ENCODE results near the gene LNX2. TPM values are rescaled to one million over a fixed set of nuclear protein-coding genes. Genes with fewer than 3 reads are reported as not detected.

LNX2 gene
- total RNA-seq, 4 donors from 2014 or later, result 10.2 to 14.1 (median 12.8) TPM

DNA sequence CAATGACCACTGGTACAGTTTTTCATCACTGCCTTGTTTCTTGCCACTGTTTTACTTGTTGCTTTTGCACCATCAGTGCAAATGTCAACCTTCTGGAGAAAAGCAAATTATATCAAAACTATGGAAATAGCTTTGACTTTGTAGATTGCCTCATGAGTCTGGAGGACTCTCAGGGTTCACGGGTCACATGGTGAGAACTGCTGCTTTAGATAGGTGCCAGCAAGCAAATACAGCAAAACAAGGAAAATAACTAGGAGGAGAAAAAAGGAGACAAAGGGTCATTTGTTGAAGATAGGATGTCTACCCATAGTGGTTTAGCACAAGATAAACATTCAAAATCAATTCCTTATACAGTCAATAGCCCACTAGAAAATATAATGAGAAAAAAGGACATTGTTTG, 34.5 kb upstream of the LNX2 start:
- Histone ChIP-seq H3K9me3 (peaks cover 0 to 9% (median 6%) of the 10 kb centered on the region in 4 donors), H3K4me1 (peaks cover 3 to 24% (median 19%) of the 10 kb centered on the region in 4 donors), H3K27me3 (no peaks in the 10 kb centered on the region), H3K27ac (replicated peaks in 1 of 4) (no peak overlapping the region), H3K36me3 (peaks cover 11 to 22% (median 18%) of the 10 kb centered on the region in 4 donors), H3K4me3 (no peak overlapping the region)
- DNase-seq (ENCODE audit: extremely low spot score), result no peak
- TF ChIP-seq POLR2A (IDR thresholded peaks at IDR 0.05; ENCODE audit: low read depth) (no peak), CTCF (IDR thresholded peaks at IDR 0.05) (no peak), EP300 (IDR thresholded peaks at IDR 0.05) (no peak), POLR2AphosphoS5 (IDR thresholded peaks at IDR 0.05) (no peak)
- intact Hi-C loops (cut with DNase I), result no loop called here
- 95% methylated on average over 1 of the region's 1 CpG for WGBS

GRCh38 chr13:27654059-27654458, 33.7 kb upstream of the LNX2 start:
- intact Hi-C loops (cut with DNase I), result no loop called here
- peaks cover under 1 to 18% (median 15%) of the 10 kb centered on the region in 4 donors for H3K4me1 ChIP-seq
- H3K27ac ChIP-seq (replicated peaks in 1 of 4), result no peak overlapping the region
- peaks cover 0 to 10% (median 7%) of the 10 kb centered on the region in 4 donors for H3K9me3 ChIP-seq
- H3K36me3 ChIP-seq, result peaks cover 15 to 28% (median 24%) of the 10 kb centered on the region in 4 donors
- no peak for DNase-seq (ENCODE audit: extremely low spot score)
- no peak overlapping the region for H3K4me3 ChIP-seq
- H3K27me3 ChIP-seq, result no peaks in the 10 kb centered on the region
- no peak for TF ChIP-seq POLR2AphosphoS5 (IDR thresholded peaks at IDR 0.05)
- no peak for TF ChIP-seq POLR2A (IDR thresholded peaks at IDR 0.05; ENCODE audit: low read depth)
- TF ChIP-seq CTCF (IDR thresholded peaks at IDR 0.05), result no peak
- TF ChIP-seq EP300 (IDR thresholded peaks at IDR 0.05), result no peak
- WGBS, result 96% methylated on average over 3 of the region's 3 CpGs

DNA sequence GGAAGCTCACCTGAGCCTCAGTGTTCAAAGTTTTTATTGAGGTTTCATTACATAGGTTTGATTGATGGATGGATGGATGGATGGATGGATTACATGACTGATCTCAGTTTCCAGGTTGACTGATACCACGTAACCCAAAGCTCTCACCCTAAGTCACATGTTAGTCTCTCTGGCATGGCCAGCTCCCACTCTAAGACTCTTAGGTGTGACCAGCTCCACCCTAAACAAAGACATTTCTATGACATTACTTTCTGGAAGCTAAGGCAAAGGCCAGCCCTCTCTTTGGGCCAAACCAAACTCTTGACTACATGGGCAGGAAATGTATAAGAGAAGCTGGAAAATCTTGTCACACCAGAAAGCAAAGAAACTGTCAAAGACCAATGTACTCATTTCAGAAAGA, 30.0 kb upstream of the LNX2 start:
- DNase-seq (ENCODE audit: extremely low spot score), result no peak
- Histone ChIP-seq H3K27me3 (no peaks in the 10 kb centered on the region), H3K9me3 (peaks cover 0 to 10% (median 7%) of the 10 kb centered on the region in 4 donors), H3K4me1 (peaks cover 0 to 18% (median 13%) of the 10 kb centered on the region in 4 donors), H3K36me3 (peaks cover 15 to 35% (median 25%) of the 10 kb centered on the region in 4 donors), H3K4me3 (no peak overlapping the region), H3K27ac (replicated peaks in 1 of 4) (no peak overlapping the region)
- 100% methylated on average over 1 of the region's 1 CpG for WGBS
- intact Hi-C loops (cut with DNase I), result no loop called here
- TF ChIP-seq POLR2AphosphoS5 (IDR thresholded peaks at IDR 0.05), result no peak
- TF ChIP-seq CTCF (IDR thresholded peaks at IDR 0.05), result no peak
- no peak for TF ChIP-seq EP300 (IDR thresholded peaks at IDR 0.05)
- no peak for TF ChIP-seq POLR2A (IDR thresholded peaks at IDR 0.05; ENCODE audit: low read depth)

DNA sequence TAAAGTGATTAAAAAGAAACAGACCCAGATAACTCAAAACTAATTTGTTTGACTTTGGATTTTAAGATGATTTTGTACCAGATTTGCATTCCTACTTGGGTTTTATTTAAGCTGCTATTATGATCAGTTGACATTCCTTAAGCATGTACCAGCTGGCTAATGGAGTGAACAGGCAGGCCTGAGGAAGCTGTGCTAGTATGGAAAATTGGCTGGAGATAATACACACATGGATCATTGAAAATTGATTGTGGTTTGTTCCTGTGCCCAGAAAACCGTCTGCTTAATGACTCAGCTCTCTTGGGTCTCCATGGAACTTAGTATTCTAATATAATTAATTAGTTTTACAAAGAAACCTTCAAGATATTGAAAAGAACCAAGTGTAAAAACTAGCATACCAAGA, 24.0 kb upstream of the LNX2 start:
- peak overlapping the region; percentile 47 to 74 (median 60) for H3K27ac ChIP-seq (replicated peaks in 1 of 4)

More for the DNA sequence above, 24.0 kb upstream of the LNX2 start:
- Histone ChIP-seq H3K36me3 (peaks cover 0 to 8% (median 3%) of the 10 kb centered on the region in 4 donors), H3K4me1 (peaks cover 10 to 61% (median 61%) of the 10 kb centered on the region in 4 donors), H3K9me3 (no peaks in the 10 kb centered on the region), H3K4me3 (no peak overlapping the region), H3K27me3 (no peaks in the 10 kb centered on the region)
- intact Hi-C loops (cut with DNase I), result no loop called here
- 14% methylated on average over 1 of the region's 1 CpG for WGBS
- TF ChIP-seq POLR2AphosphoS5 (IDR thresholded peaks at IDR 0.05) (no peak), CTCF (IDR thresholded peaks at IDR 0.05) (no peak), EP300 (IDR thresholded peaks at IDR 0.05) (no peak), POLR2A (IDR thresholded peaks at IDR 0.05; ENCODE audit: low read depth) (no peak)
- DNase-seq (ENCODE audit: extremely low spot score), result no peak
